HL-60 (cell line): ENCODE data around the gene MYH2.

ENCODE experiments used
- CTCF ChIP-seq: IDR thresholded peaks from one replicate; pipeline ENCODE4 v1.5.1; 2011; ENCODE audit warnings: low read length, control low read depth, inconsistent platforms; ENCODE audit not compliant: insufficient read depth
- GABPA ChIP-seq: IDR thresholded peaks from 2 replicates; pipeline ENCODE4 v1.6.1; 2012; ENCODE audit warnings: low read depth

GRCh38 chr17:10574324-10574723 is 24.9 kb upstream of the MYH2 start:
- TF ChIP-seq CTCF (no peak), GABPA (no peak)
